Measurements from ENCODE around the gene IFNE.

- TF ChIP-seq, protein P1, sequence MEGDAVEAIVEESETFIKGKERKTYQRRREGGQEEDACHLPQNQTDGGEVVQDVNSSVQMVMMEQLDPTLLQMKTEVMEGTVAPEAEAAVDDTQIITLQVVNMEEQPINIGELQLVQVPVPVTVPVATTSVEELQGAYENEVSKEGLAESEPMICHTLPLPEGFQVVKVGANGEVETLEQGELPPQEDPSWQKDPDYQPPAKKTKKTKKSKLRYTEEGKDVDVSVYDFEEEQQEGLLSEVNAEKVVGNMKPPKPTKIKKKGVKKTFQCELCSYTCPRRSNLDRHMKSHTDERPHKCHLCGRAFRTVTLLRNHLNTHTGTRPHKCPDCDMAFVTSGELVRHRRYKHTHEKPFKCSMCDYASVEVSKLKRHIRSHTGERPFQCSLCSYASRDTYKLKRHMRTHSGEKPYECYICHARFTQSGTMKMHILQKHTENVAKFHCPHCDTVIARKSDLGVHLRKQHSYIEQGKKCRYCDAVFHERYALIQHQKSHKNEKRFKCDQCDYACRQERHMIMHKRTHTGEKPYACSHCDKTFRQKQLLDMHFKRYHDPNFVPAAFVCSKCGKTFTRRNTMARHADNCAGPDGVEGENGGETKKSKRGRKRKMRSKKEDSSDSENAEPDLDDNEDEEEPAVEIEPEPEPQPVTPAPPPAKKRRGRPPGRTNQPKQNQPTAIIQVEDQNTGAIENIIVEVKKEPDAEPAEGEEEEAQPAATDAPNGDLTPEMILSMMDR (IDR thresholded peaks at IDR 0.05) = peak in 3 of 6 experiments; percentile 33 to 53 (median 34)
- no peak for TF ChIP-seq POLR2A (IDR thresholded peaks at IDR 0.05)
These were observed 47.7 kb downstream of the IFNE start for GRCh38 chr9:21434202-21435014.
